ENCODE results near the gene BRD8. TPM values are rescaled to one million over a fixed set of nuclear protein-coding genes. Genes with fewer than 3 reads are reported as not detected.
"Not testable (repeated sequence)": the region's sequence is repeated elsewhere in the genome, so short reads cannot be mapped to it uniquely, and the experiment has no call there.

BRD8 gene, protein sequence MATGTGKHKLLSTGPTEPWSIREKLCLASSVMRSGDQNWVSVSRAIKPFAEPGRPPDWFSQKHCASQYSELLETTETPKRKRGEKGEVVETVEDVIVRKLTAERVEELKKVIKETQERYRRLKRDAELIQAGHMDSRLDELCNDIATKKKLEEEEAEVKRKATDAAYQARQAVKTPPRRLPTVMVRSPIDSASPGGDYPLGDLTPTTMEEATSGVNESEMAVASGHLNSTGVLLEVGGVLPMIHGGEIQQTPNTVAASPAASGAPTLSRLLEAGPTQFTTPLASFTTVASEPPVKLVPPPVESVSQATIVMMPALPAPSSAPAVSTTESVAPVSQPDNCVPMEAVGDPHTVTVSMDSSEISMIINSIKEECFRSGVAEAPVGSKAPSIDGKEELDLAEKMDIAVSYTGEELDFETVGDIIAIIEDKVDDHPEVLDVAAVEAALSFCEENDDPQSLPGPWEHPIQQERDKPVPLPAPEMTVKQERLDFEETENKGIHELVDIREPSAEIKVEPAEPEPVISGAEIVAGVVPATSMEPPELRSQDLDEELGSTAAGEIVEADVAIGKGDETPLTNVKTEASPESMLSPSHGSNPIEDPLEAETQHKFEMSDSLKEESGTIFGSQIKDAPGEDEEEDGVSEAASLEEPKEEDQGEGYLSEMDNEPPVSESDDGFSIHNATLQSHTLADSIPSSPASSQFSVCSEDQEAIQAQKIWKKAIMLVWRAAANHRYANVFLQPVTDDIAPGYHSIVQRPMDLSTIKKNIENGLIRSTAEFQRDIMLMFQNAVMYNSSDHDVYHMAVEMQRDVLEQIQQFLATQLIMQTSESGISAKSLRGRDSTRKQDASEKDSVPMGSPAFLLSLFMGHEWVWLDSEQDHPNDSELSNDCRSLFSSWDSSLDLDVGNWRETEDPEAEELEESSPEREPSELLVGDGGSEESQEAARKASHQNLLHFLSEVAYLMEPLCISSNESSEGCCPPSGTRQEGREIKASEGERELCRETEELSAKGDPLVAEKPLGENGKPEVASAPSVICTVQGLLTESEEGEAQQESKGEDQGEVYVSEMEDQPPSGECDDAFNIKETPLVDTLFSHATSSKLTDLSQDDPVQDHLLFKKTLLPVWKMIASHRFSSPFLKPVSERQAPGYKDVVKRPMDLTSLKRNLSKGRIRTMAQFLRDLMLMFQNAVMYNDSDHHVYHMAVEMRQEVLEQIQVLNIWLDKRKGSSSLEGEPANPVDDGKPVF
- polyA plus RNA-seq (ENCODE audit: insufficient read length in 3 of 3): 100 to 1,000 TPM; 116 to 184 (median 141) TPM
- long read RNA-seq, donor 1, transcript BRD8-226 (6 exons, 557 nt): major isoform, 6 of 37 reads
- long read RNA-seq, donor 1, partial matches to known transcripts: 28 of 37 reads
- long read RNA-seq, donor 1, other reads (novel, unspliced or antisense): 0 of 37 reads
- long read RNA-seq, donor 2, transcript BRD8-226 (6 exons, 557 nt): major isoform, 8 of 16 reads
- long read RNA-seq, donor 2, partial matches to known transcripts: 5 of 16 reads
- long read RNA-seq, donor 2, other reads (novel, unspliced or antisense): 0 of 16 reads
- long read RNA-seq, donor 3, transcript BRD8-226 (6 exons, 557 nt): major isoform, 11 of 18 reads
- long read RNA-seq, donor 3, partial matches to known transcripts: 5 of 18 reads
- long read RNA-seq, donor 3, other reads (novel, unspliced or antisense): 0 of 18 reads
- long read RNA-seq, donor 4, partial matches to known transcripts: 19 of 29 reads
- long read RNA-seq, donor 4, other reads (novel, unspliced or antisense): 0 of 29 reads
- long read RNA-seq, donor 5: 0 reads
- long read RNA-seq, donor 6, transcript BRD8-226 (6 exons, 557 nt): major isoform, 17 of 61 reads
- long read RNA-seq, donor 6, partial matches to known transcripts: 38 of 61 reads
- long read RNA-seq, donor 6, other reads (novel, unspliced or antisense): 0 of 61 reads
- long read RNA-seq, donor 7, transcript BRD8-226 (6 exons, 557 nt): major isoform, 13 of 34 reads
- long read RNA-seq, donor 7, partial matches to known transcripts: 17 of 34 reads
- long read RNA-seq, donor 7, other reads (novel, unspliced or antisense): 0 of 34 reads
- long read RNA-seq, donor 8: 0 reads
- long read RNA-seq, donor 9, partial matches to known transcripts: 6 of 11 reads
- long read RNA-seq, donor 9, other reads (novel, unspliced or antisense): 0 of 11 reads
- long read RNA-seq, donor 10, transcript BRD8-226 (6 exons, 557 nt): major isoform, 10 of 20 reads
- long read RNA-seq, donor 10, partial matches to known transcripts: 6 of 20 reads
- long read RNA-seq, donor 10, other reads (novel, unspliced or antisense): 0 of 20 reads
- long read RNA-seq, donor 11, transcript BRD8-226 (6 exons, 557 nt): major isoform, 7 of 13 reads
- long read RNA-seq, donor 11, partial matches to known transcripts: 5 of 13 reads
- long read RNA-seq, donor 11, other reads (novel, unspliced or antisense): 0 of 13 reads
- long read RNA-seq, donor 12, partial matches to known transcripts: 0 of 8 reads
- long read RNA-seq, donor 12, other reads (novel, unspliced or antisense): 0 of 8 reads
- long read RNA-seq, donor 13: 0 reads
- long read RNA-seq, donor 14, partial matches to known transcripts: 11 of 18 reads
- long read RNA-seq, donor 14, other reads (novel, unspliced or antisense): 0 of 18 reads
- long read RNA-seq, donor 15, partial matches to known transcripts: 6 of 11 reads
- long read RNA-seq, donor 15, other reads (novel, unspliced or antisense): 0 of 11 reads
- long read RNA-seq, donor 16, transcript BRD8-226 (6 exons, 557 nt): major isoform, 15 of 103 reads
- long read RNA-seq, donor 16, transcript BRD8-201 (22 exons, 3,198 nt): minor isoform, 9 of 103 reads
- long read RNA-seq, donor 16, partial matches to known transcripts: 71 of 103 reads
- long read RNA-seq, donor 16, other reads (novel, unspliced or antisense): 0 of 103 reads

DNA sequence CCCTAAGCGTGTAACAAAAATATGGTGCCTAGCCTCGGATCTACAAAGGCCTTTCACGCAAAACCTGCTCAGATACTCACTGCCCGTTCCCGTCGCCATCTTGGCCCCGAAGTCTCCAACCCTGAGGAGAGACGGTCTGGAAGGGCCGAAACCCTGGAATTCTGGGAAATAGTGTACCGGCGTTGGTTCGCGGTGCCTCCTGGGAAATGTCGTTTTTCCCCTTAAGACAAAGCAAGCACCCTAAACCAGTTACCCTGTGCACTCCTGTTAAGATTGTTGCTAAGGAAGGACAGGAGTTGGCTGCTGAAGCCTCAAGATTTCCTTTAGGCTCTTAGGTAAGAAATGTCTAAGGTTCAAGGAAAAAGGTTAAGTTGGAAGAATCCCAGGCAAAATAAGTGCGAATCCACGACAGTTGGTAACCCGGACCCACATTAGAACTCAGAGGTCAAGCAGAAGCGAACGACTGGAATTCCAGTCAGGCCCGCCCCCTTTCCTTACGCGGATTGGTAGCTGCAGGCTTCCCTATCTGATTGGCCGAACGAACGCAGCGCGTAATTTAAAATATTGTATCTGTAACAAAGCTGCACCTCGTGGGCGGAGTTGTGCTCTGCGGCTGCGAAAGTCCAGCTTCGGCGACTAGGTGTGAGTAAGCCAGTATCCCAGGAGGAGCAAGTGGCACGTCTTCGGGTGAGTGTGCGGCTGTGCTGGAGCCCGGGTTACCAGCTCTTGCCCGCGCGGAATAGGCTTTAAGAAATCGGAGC, at the start of gene BRD8, which contains the start of gene KIF20A:
TSS of gene BRD8 (minus strand) at position 115 of the 761 bp plus-strand sequence. CDS start at position 99, 16 bp downstream.
TSS of gene KIF20A (plus strand) at position 597 of the 761 bp plus-strand sequence. CDS start 569 bp downstream, outside the sequence.
- peak; percentile 85 to 98 (median 93) for DNase-seq (ENCODE audit: extremely low read depth in 1 of 11, low read depth in 9 of 11, low spot score in 4 of 11)

GRCh38 chr5:138226910-138227309, 48.5 kb upstream of the BRD8 start:
- DNase-seq (ENCODE audit: extremely low read depth in 1 of 11, low read depth in 9 of 11, low spot score in 4 of 11): no peak

GRCh38 chr5:138224712-138225111, 46.3 kb upstream of the BRD8 start:
- no peak for DNase-seq (ENCODE audit: extremely low read depth in 1 of 11, low read depth in 9 of 11, low spot score in 4 of 11)

- no peak for DNase-seq (ENCODE audit: extremely low read depth in 1 of 11, low read depth in 9 of 11, low spot score in 4 of 11)
Observed at GRCh38 chr5:138223532-138223931, 45.1 kb upstream of the BRD8 start.

DNA sequence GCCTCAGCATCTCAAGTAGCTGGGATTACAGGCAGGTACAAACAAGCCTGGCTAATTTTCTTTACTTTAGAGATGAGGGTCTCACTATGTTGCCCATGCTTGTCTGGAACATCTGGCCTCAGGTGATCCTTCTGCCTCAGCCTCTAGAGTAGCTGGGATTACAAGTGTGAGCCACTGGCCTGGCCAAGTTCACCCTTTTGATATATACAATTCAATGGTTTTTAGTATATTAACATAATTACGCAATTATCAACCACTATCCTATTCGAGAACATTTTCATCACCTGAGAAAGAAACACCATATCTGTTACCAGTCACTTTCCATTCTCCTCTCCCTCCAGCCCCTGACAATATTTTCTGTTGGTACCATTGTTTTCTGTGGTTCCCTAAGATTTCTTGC, 38.4 kb upstream of the BRD8 start:
- no peak for DNase-seq (ENCODE audit: extremely low read depth in 1 of 11, low read depth in 9 of 11, low spot score in 4 of 11)

GRCh38 chr5:138213161-138214029, 35.0 kb upstream of the BRD8 start, which contains the start of gene CDC23:
TSS of gene CDC23 (minus strand) at chr5:138213323. CDS start at chr5:138213312, 11 bp downstream.
- peak; percentile 93 to 99 (median 98) for DNase-seq (ENCODE audit: extremely low read depth in 1 of 11, low read depth in 9 of 11, low spot score in 4 of 11)

DNA sequence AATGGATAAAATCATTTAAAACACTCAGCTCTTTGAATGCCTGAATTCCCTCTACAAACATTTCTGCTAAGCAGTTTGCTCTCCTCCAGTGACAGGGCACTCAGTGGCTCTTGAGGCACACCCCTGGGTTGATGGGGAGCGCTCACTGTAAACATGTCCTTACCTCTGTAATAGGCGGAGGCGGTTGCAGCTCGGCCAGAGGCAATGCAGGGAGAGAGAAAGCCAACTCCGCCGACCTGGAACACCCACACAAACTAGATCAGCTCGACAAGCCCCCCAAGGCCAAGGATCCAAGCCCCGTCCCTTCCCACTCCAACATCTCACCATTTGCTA, 34.4 kb upstream of the BRD8 start:
- DNase-seq (ENCODE audit: extremely low read depth in 1 of 11, low read depth in 9 of 11, low spot score in 4 of 11): no peak

DNA sequence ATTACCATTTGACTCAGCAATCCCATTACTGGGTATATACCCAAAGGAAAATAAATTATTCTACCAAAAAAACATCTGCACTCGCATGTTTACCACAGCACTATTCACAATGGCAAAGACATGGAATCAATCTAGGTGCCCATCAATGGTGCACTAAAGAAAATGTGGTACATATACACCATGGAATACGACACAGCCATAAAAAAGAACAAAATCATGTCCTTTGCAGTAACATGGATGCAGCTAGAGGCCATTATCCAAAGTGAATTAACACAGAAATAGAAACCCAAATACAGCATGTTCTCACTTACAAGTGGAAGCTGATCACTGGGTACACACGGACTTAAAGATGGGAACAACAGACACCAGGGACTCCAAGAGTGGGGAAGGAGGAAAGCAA, 32.6 kb upstream of the BRD8 start:
- DNase-seq (ENCODE audit: extremely low read depth in 1 of 11, low read depth in 9 of 11, low spot score in 4 of 11): no peak

GRCh38 chr5:138193859-138194258, 15.4 kb upstream of the BRD8 start:
- DNase-seq (ENCODE audit: extremely low read depth in 1 of 11, low read depth in 9 of 11, low spot score in 4 of 11): not testable (repeated sequence)

- DNase-seq (ENCODE audit: extremely low read depth in 1 of 11, low read depth in 9 of 11, low spot score in 4 of 11): no peak
Observed at GRCh38 chr5:138192826-138193225, 14.4 kb upstream of the BRD8 start.

DNA sequence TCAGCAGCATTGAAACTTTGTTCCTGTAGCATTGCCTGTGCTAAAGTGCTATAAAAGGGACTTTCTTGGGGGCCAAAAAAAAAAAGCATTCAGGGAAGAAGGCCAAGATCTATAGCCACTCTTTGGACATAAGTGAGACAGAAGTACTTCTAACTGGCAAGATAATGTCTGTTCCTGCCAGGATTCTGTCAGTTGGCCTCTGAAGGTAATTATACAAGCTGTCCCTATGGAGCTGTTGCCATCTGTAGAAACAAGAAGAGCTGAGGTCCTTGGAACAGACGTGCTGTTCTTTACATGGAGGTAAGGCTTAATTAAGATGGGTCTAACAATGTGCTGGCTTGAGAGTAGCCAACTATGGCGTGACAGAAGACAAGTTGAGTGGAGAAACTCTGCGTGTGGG, 10.2 kb upstream of the BRD8 start:
- DNase-seq (ENCODE audit: extremely low read depth in 1 of 11, low read depth in 9 of 11, low spot score in 4 of 11): no peak

- no peak for DNase-seq (ENCODE audit: extremely low read depth in 1 of 11, low read depth in 9 of 11, low spot score in 4 of 11)
Observed at GRCh38 chr5:138186002-138186447, 7.6 kb upstream of the BRD8 start.

DNA sequence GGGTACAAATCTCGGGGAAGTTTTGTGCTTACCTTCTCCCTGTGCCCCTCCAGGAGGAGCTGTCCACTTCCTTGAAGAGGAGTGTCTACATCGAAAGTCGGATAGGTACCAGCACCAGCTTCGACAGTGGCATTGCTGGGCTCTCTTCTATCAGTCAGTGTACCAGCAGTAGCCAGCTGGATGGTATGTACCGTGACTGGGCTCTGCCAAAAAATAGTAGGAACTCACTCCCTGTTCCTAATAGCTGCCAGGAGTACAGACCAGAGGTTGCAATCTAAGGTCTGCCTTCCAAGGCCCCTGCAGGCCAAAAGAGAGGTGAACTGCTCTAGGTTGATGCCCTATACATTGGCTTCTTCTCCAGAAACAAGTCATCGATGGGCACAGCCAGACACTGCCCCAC, 4.4 kb upstream of the BRD8 start:
- DNase-seq (ENCODE audit: extremely low read depth in 1 of 11, low read depth in 9 of 11, low spot score in 4 of 11): no peak

GRCh38 chr5:138180841-138181240, 2.4 kb upstream of the BRD8 start:
- no peak for DNase-seq (ENCODE audit: extremely low read depth in 1 of 11, low read depth in 9 of 11, low spot score in 4 of 11)
